HCT116 (cell line): ENCODE data around the gene GPATCH8.

Source experiments
- EZH2 ChIP-seq: fragments of 200-600 bp; sonication (generic); IDR thresholded peaks from 2 replicates; pipeline ENCODE4 v1.6.1; 2017; ENCODE audit warnings: antibody characterized with exemption, mixed run types
- EZH2phosphoT487 ChIP-seq: fragments of 200-600 bp; IDR thresholded peaks from 2 replicates; pipeline ENCODE4 v1.6.1; 2018; ENCODE audit warnings: antibody characterized with exemption, borderline replicate concordance
- JUND ChIP-seq: IDR thresholded peaks from 2 replicates; pipeline ENCODE4 v1.6.1; 2012
- POLR2A ChIP-seq: IDR thresholded peaks from 2 replicates; pipeline ENCODE4 v1.7.0; 2011; ENCODE audit warnings: borderline replicate concordance; ENCODE audit not compliant: insufficient read depth, insufficient read length; ENCODE audit errors: extremely low read depth
- TF ChIP-seq, protein P1 (sequence below), 3 experiments: fragments of 200-600 bp in 1 of 3; sonication (generic) in 1 of 3; IDR thresholded peaks in 2 of 3; conservative IDR thresholded peaks in 1 of 3; 2 replicates each; pipeline ENCODE4 v1.5.1; 2012 to 2017; ENCODE audit warnings: low read depth in 2 of 3, low read length in 2 of 3, antibody characterized with exemption in 1 of 3, borderline replicate concordance in 1 of 3, control low read depth in 1 of 3, mild to moderate bottlenecking in 1 of 3, mixed read lengths in 1 of 3, mixed run types in 1 of 3, moderate library complexity in 1 of 3; ENCODE audit not compliant: insufficient read depth in 1 of 3

DNA sequence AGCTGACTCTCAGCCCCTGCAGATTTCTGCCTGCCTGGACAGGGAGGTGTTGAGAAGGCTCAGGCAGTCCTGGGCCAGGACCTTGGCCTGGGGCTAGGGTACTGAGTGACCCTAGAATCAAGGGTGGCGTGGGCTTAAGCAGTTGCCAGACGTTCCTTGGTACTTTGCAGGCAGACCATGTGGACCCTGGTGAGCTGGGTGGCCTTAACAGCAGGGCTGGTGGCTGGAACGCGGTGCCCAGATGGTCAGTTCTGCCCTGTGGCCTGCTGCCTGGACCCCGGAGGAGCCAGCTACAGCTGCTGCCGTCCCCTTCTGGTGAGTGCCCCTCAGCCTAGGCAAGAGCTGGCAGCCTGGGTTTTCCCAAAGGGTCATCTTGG lies 154.2 kb downstream of the GPATCH8 start:
- no peak for TF ChIP-seq POLR2A
- TF ChIP-seq, protein P1, sequence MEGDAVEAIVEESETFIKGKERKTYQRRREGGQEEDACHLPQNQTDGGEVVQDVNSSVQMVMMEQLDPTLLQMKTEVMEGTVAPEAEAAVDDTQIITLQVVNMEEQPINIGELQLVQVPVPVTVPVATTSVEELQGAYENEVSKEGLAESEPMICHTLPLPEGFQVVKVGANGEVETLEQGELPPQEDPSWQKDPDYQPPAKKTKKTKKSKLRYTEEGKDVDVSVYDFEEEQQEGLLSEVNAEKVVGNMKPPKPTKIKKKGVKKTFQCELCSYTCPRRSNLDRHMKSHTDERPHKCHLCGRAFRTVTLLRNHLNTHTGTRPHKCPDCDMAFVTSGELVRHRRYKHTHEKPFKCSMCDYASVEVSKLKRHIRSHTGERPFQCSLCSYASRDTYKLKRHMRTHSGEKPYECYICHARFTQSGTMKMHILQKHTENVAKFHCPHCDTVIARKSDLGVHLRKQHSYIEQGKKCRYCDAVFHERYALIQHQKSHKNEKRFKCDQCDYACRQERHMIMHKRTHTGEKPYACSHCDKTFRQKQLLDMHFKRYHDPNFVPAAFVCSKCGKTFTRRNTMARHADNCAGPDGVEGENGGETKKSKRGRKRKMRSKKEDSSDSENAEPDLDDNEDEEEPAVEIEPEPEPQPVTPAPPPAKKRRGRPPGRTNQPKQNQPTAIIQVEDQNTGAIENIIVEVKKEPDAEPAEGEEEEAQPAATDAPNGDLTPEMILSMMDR (IDR thresholded peaks at IDR 0.05 in 2 of 3, conservative IDR thresholded peaks at IDR 0.05 in 1 of 3; ENCODE audit: borderline replicate concordance in 1 of 3, insufficient read depth in 1 of 3, low read depth in 2 of 3, low read length in 2 of 3) = no peak
- no peak for TF ChIP-seq JUND
- TF ChIP-seq EZH2phosphoT487 = no peak
- TF ChIP-seq EZH2 = no peak
